HCT116 (cell line): ENCODE measurements around the gene C1orf122. TPM values are rescaled to one million over a fixed set of nuclear protein-coding genes. Genes with fewer than 3 reads are reported as not detected.

Experiments used
- ATAC-seq: fragments of 200-7000 bp; cut with Tn5 transposase; 2 replicates; pipeline ENCODE4 v1.9.1; 2020; ENCODE audit warnings: mild to moderate bottlenecking, moderate library complexity
- BruUV-seq: library from RNA; stranded (reverse); fragments of 400-500 nt; replicated peaks from 2 replicates; lab custom pipeline; 2021; lab: Mats Ljungman, UMichigan
- CTCF ChIA-PET: fragments of 300-600 bp; sonication (Branson Sonifier 250); formaldehyde crosslinking; loops from one replicate; lab custom pipeline; 2021; ENCODE audit warnings: antibody characterized with exemption; lab: Charles Lee
- POLR2A ChIA-PET: fragments of 300-600, 350-600 bp; sonication (Branson Sonifier 250); formaldehyde crosslinking; loops from one replicate; lab custom pipeline; 2021; ENCODE audit warnings: antibody characterized with exemption; lab: Charles Lee
- RAD21 ChIA-PET, 2 experiments: fragments of 300-600 bp; sonication (Branson Sonifier 250); formaldehyde crosslinking; loops; one replicate each; lab custom pipeline; 2023; ENCODE audit warnings: low total read pairs in 2 of 2; ENCODE audit not compliant: uncharacterized antibody in 2 of 2, unreplicated experiment in 2 of 2, low non-redundant PET in 1 of 2; lab: Charles Lee
- DNase-seq: peaks from one replicate; pipeline ENCODE4 v3.0.0-alpha.2; 2010; ENCODE audit warnings: low read depth, low spot score
- H2AFZ ChIP-seq: fragments of 200-600 bp; shearing (Covaris generic), sonication (generic); 2 replicates; pipeline ENCODE4 v1.6.1; 2017; ENCODE audit warnings: low read depth, mixed run types, mixed read lengths, antibody characterized with exemption, low read length; ENCODE audit not compliant: poor library complexity, severe bottlenecking
- H3K27ac ChIP-seq: 2 replicates; pipeline ENCODE4 v1.5.1; 2012; ENCODE audit warnings: low read depth, low read length
- H3K27me3 ChIP-seq: fragments of 200-600 bp; sonication (generic); 2 replicates; pipeline ENCODE4 v1.6.1; 2016; ENCODE audit warnings: mixed run types, low read length, mixed read lengths; ENCODE audit not compliant: insufficient read depth
- H3K36me3 ChIP-seq, 2 experiments: fragments of 200-500 bp in 1 of 2; fragments of 200-600 bp in 1 of 2; sonication (Bioruptor generic) in 1 of 2; sonication (generic) in 1 of 2; 2 replicates each; pipeline versions ENCODE4 v1.5.1 to v1.6.1; 2014 to 2016; ENCODE audit warnings: low read length in 2 of 2, inconsistent platforms in 1 of 2, mixed read lengths in 1 of 2, mixed run types in 1 of 2; ENCODE audit not compliant: insufficient read depth in 2 of 2, control insufficient read depth in 1 of 2
- H3K4me1 ChIP-seq, 2 experiments: fragments of 200-600 bp in 1 of 2; sonication (generic) in 1 of 2; 2 replicates each; pipeline versions ENCODE4 v1.5.1 to v1.6.1; 2012 to 2017; ENCODE audit warnings: low read length in 2 of 2, inconsistent platforms in 1 of 2, mild to moderate bottlenecking in 1 of 2, mixed read lengths in 1 of 2, mixed run types in 1 of 2, moderate library complexity in 1 of 2; ENCODE audit not compliant: insufficient read depth in 2 of 2, control insufficient read depth in 1 of 2
- H3K4me2 ChIP-seq: fragments of 200-600 bp; sonication (generic); 2 replicates; pipeline ENCODE4 v1.6.1; 2017; ENCODE audit warnings: mixed run types, low read length, mixed read lengths
- H3K4me3 ChIP-seq, 2 experiments: fragments of 200-600 bp in 1 of 2; sonication (generic) in 1 of 2; replicated peaks in 1 of 2; 2 replicates each; pipeline ENCODE4 v1.5.1; 2011 to 2016; ENCODE audit warnings: low read length in 2 of 2, control low read depth in 1 of 2, low read depth in 1 of 2, mild to moderate bottlenecking in 1 of 2, mixed read lengths in 1 of 2, mixed run types in 1 of 2
- H3K79me2 ChIP-seq: fragments of 200-600 bp; sonication (generic); 2 replicates; pipeline ENCODE4 v1.6.1; 2017; ENCODE audit warnings: mild to moderate bottlenecking, mixed run types, low read length, moderate library complexity, mixed read lengths; ENCODE audit not compliant: insufficient read depth
- H3K9ac ChIP-seq: fragments of 200-600 bp; sonication (generic); 2 replicates; pipeline ENCODE4 v1.6.1; 2016; ENCODE audit warnings: low read length, mixed read lengths
- H3K9me2 ChIP-seq: fragments of 200-600 bp; sonication (generic), shearing (Covaris generic); 2 replicates; pipeline ENCODE4 v1.6.1; 2017; ENCODE audit warnings: mixed run types, mild to moderate bottlenecking, moderate library complexity; ENCODE audit not compliant: insufficient read depth
- H3K9me3 ChIP-seq, 2 experiments: fragments of 200-500 bp in 1 of 2; fragments of 200-600 bp in 1 of 2; sonication (Bioruptor generic) in 1 of 2; sonication (generic) in 1 of 2; 2 replicates each; pipeline ENCODE4 v1.6.1; 2014 to 2017; ENCODE audit warnings: low read length in 2 of 2, mixed read lengths in 2 of 2, inconsistent platforms in 1 of 2, low read depth in 1 of 2, mild to moderate bottlenecking in 1 of 2, mixed run types in 1 of 2, moderate library complexity in 1 of 2; ENCODE audit not compliant: control insufficient read depth in 1 of 2, insufficient read depth in 1 of 2
- H4K20me1 ChIP-seq: fragments of 200-600 bp; sonication (generic), shearing (Covaris generic); 2 replicates; pipeline ENCODE4 v1.6.1; 2017; ENCODE audit warnings: mixed run types, mild to moderate bottlenecking, moderate library complexity; ENCODE audit not compliant: insufficient read depth
- POLR2AphosphoS5 ChIP-seq: IDR thresholded peaks from 2 replicates; pipeline ENCODE4 v1.6.1; 2011; ENCODE audit warnings: mild to moderate bottlenecking, low read depth, low read length, moderate library complexity
- TCF7L2 ChIP-seq: IDR thresholded peaks from 2 replicates; pipeline ENCODE4 v1.7.0; 2011; ENCODE audit warnings: borderline replicate concordance, inconsistent platforms; ENCODE audit not compliant: insufficient read depth, insufficient read length; ENCODE audit errors: extremely low read depth
- YY1 ChIP-seq: IDR thresholded peaks from 2 replicates; pipeline ENCODE4 v1.6.1; 2011; ENCODE audit warnings: low read length, low read depth, moderate library complexity, mild to moderate bottlenecking; ENCODE audit not compliant: insufficient replicate concordance; ENCODE audit errors: extremely low read depth
- ZFX ChIP-seq: fragments of 450-650 bp; IDR thresholded peaks from 2 replicates; pipeline ENCODE4 v1.6.1; 2017
- intact Hi-C: fragments of 100-400 bp; cut with micrococcal nuclease; formaldehyde crosslinking; loops from 2 replicates; pipeline ENCODE4 v1.10.0; 2022
- total RNA-seq: library from RNA; stranded (reverse); gene quantifications from one replicate; pipeline ENCODE4 v1.2.1, GENCODE V29; 2021; ENCODE audit not compliant: unreplicated experiment
- TF ChIP-seq, protein P1 (sequence below): IDR thresholded peaks from 2 replicates; pipeline ENCODE4 v1.6.1; 2011; ENCODE audit warnings: mild to moderate bottlenecking, low read length, moderate library complexity; ENCODE audit not compliant: insufficient replicate concordance; ENCODE audit errors: extremely low read depth

C1orf122 gene
- total RNA-seq, 1 experiment from 2014 or later: 34.2 TPM

DNA sequence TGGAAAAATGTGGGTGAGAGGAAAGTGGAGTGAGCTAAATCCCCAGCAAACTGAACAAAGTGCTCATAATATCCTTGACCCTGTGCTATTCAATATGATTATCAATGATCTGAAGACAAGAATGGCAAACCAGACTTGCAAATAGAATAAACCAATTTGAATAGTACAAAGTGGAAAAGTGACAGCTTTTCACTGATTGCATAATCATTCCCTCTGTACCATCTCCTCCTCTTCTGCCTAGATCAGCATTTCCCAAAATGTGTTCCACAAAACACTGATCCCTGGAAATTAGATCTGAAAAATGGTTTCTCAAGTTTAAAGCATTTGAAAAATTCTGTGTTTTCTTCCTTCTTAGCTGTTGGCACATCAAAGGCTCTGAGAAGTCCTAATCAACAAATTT, 43.7 kb downstream of the C1orf122 start:
- intact Hi-C loops: no loop called here
- ChIA-PET RAD21 (no interaction called here), CTCF (interaction anchor here (2.0 kb wide), 1 partner anchor 8 kb away, joined by 10 read pairs; the partner anchor contains the start of gene MTF1)
- no peak for DNase-seq
- BruUV-seq: no TSS peak
- H3K27ac ChIP-seq: no peak overlapping the region
- peaks cover 4% of the 10 kb centered on the region; the same call in 1 of the 2 replicates for H4K20me1 ChIP-seq
- ATAC-seq: no peak
- H2AFZ ChIP-seq: no peak overlapping the region
- H3K4me3 ChIP-seq: no peak overlapping the region
- H3K4me1 ChIP-seq: no peaks in the 10 kb centered on the region
- H3K27me3 ChIP-seq: no peaks in the 10 kb centered on the region
- no peak for TF ChIP-seq ZFX
- TF ChIP-seq, all 23 proteins: peak for 0
- Histone ChIP-seq H3K79me2 (peaks cover 90% of the 10 kb centered on the region), H3K9me2 (no peaks in the 10 kb centered on the region), H3K9me3 (no peaks in the 10 kb centered on the region), H3K9ac (no peak overlapping the region), H3K36me3 (peaks cover 4 to 14% of the 10 kb centered on the region in 2 experiments; a peak in 2 of 4 replicates), H3K4me2 (no peak overlapping the region)
- POLR2A ChIA-PET: interaction anchor here (0.6 kb wide), 1 partner anchor 8 kb away, joined by 3 read pairs; the partner anchor contains the start of gene MTF1

GRCh38 chr1:37851782-37852210, 44.2 kb downstream of the C1orf122 start:
- Histone ChIP-seq H3K4me2 (no peak overlapping the region), H3K4me3 (no peak overlapping the region), H3K9ac (no peak overlapping the region), H3K27me3 (no peaks in the 10 kb centered on the region), H3K9me3 (no peaks in the 10 kb centered on the region), H3K27ac (no peak overlapping the region), H3K9me2 (no peaks in the 10 kb centered on the region), H3K4me1 (no peaks in the 10 kb centered on the region), H4K20me1 (peaks cover 4% of the 10 kb centered on the region; the same call in 1 of the 2 replicates), H3K79me2 (peaks cover 90% of the 10 kb centered on the region), H2AFZ (no peak overlapping the region), H3K36me3 (peaks cover 5 to 19% of the 10 kb centered on the region in 2 experiments; a peak in 3 of 4 replicates)
- ChIA-PET CTCF (interaction anchor here (2.0 kb wide), 1 partner anchor 8 kb away, joined by 10 read pairs; the partner anchor contains the start of gene MTF1), RAD21 (no interaction called here), POLR2A (no interaction called here)
- intact Hi-C loops: no loop called here
- no peak for ATAC-seq
- DNase-seq: no peak
- no TSS peak for BruUV-seq
- TF ChIP-seq ZFX: no peak
- TF ChIP-seq POLR2AphosphoS5: no peak
- no peak for TF ChIP-seq TCF7L2
- no peak for TF ChIP-seq YY1
- TF ChIP-seq, protein P1, sequence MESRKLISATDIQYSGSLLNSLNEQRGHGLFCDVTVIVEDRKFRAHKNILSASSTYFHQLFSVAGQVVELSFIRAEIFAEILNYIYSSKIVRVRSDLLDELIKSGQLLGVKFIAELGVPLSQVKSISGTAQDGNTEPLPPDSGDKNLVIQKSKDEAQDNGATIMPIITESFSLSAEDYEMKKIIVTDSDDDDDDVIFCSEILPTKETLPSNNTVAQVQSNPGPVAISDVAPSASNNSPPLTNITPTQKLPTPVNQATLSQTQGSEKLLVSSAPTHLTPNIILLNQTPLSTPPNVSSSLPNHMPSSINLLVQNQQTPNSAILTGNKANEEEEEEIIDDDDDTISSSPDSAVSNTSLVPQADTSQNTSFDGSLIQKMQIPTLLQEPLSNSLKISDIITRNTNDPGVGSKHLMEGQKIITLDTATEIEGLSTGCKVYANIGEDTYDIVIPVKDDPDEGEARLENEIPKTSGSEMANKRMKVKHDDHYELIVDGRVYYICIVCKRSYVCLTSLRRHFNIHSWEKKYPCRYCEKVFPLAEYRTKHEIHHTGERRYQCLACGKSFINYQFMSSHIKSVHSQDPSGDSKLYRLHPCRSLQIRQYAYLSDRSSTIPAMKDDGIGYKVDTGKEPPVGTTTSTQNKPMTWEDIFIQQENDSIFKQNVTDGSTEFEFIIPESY: no peak
- TF ChIP-seq, all 23 proteins: peak for 0
